GM19395 (cell line): Measurements from ENCODE around the gene TUT1.
"Not testable (repeated sequence)": the region's sequence is repeated elsewhere in the genome, so short reads cannot be mapped to it uniquely, and the experiment has no call there.

Experiments
- ATAC-seq: cut with Tn5 transposase; IDR thresholded peaks from one replicate; pipeline ENCODE4 v1.9.1; 2021; ENCODE audit warnings: mild to moderate bottlenecking, moderate library complexity; ENCODE audit not compliant: unreplicated experiment

The TUT1 gene

GRCh38 chr11:62559204-62559603 is 32.1 kb downstream of the TUT1 start:
- no peak for ATAC-seq

DNA sequence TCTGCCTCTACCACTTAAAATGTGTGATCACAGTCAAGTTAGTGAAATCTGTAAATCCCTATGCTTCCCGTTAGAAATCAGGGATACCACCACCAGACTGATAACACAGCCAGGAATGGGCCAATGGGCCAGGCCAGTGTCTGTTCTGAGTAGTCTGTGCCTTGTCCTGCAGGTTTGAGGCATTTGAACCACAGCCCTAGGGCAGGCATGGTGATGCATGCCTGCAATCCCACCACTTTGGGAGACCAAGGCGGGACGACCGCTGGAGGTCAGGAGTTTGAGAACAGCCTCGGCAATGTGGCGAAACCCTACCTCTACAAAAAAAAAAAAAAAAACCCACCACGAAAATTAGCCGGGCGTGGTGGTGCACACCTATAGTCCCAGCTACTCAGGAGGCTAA is 32.7 kb downstream of the TUT1 start:
- no peak for ATAC-seq

- ATAC-seq: peak; percentile 33
Measured at GRCh38 chr11:62556875-62557631, 34.3 kb downstream of the TUT1 start.

GRCh38 chr11:62556108-62556874 is 35.0 kb downstream of the TUT1 start:
- ATAC-seq: peak; percentile 46

- peak; percentile 41 for ATAC-seq
Measured at GRCh38 chr11:62555464-62556107, 35.7 kb downstream of the TUT1 start.

DNA sequence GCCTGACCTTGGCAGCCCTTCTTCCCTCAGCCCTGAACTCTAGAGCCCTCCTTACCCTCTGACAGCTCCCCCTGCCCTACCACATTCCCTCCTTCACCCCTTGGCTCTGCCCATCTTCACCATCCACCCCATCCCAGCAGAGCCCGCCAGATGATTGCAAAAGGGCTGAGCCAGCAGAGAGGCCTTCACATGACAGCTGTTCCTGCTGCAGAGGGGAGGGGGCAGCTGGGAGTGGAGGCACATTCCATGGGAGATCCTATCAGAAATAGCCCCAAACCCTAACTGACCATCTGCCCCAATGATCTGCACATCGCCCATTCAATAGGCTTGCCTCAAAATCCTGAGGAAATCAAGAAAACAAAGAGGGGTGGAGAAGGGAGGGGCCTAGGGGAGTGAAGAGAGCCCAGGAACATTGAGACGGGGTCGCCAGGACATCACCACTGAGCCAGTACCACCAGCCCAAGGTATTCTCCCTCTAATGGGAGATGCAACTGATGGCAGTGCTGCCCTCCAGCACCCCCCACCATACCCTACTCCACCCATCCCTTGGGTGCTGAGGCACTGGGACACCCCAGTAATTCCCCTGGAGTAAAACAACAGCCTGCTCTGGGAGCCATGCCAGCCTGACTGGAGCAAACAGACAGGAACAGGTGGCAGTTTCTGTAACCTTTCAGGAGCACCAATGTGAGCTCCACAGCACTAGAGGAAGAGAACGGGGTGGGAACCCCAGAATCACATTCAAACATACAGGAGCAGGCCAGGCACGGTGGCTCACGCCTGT is 36.7 kb downstream of the TUT1 start:
- no peak for ATAC-seq

GRCh38 chr11:62553839-62554361 is 37.4 kb downstream of the TUT1 start:
- ATAC-seq: no peak

DNA sequence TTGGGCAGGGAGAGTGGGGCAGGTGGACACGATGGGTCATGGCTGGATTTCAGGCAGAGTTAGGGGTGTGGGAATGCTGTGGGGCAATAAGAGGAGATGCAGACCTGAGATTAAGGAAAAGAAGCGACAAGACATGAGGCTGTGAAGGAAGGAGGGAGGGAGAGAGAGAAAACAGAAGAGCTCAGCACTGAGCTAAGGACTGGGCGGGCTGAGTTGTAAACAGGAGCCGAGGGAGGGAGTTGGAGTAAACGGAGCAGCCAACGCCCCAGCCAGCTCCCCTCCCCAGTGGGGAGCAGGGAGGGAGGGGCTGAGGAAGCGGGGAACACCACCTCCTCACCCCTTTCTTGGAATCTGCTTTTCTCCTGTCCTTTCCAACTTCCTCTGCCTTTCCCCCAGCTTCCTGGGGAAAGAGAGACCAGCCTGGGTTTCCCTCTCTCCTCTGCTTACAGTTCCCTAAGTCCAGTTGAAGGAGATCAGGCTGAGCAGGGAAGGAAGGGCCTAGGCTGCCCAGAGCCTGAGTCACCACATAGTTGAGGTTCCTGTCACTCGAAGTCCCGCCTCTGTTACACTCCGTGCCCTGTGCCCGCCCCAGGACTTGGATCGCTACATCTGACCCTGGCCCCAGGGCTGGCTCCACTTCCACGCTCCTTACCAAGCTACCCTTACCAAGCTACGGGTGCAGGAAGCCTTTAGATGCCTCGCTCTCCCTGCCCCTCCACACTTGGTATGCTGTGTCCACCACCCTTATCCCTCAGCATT is 38.1 kb downstream of the TUT1 start:
- ATAC-seq: no peak

- no peak for ATAC-seq
Measured at GRCh38 chr11:62552485-62553079, 38.7 kb downstream of the TUT1 start.

GRCh38 chr11:62550478-62550877 is 40.8 kb downstream of the TUT1 start:
- not testable (repeated sequence) for ATAC-seq

GRCh38 chr11:62548545-62549335 is 42.6 kb downstream of the TUT1 start:
- ATAC-seq: no peak

DNA sequence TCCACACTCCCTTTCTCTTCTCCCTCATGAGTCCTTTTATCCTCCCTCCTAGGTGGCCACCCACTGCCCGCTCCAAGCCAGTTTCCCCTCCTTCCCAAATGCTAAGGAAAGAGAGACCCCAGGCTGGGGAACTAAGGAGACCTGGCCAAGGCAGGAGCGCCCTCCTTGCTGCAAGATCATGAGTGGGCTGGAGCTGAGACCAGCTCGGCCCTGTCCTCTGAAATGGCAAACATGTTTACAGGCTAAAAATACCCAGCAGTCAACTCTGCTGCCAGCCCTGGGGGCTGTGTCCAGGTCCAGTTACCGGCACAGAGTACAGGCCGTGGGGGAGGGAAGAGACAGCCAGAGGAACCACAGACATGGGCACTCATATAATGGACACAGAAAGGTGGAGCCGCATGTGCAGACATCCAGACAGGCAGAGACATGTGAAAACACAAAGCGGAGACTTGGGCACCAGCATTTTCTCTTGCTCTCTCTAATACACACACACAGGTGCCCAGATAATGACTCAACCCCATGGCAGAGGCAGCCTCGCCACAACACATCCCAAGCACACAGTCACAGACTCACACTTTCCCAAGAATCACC is 43.5 kb downstream of the TUT1 start:
- no peak for ATAC-seq

- no peak for ATAC-seq
Measured at GRCh38 chr11:62546929-62547625, 44.2 kb downstream of the TUT1 start.

DNA sequence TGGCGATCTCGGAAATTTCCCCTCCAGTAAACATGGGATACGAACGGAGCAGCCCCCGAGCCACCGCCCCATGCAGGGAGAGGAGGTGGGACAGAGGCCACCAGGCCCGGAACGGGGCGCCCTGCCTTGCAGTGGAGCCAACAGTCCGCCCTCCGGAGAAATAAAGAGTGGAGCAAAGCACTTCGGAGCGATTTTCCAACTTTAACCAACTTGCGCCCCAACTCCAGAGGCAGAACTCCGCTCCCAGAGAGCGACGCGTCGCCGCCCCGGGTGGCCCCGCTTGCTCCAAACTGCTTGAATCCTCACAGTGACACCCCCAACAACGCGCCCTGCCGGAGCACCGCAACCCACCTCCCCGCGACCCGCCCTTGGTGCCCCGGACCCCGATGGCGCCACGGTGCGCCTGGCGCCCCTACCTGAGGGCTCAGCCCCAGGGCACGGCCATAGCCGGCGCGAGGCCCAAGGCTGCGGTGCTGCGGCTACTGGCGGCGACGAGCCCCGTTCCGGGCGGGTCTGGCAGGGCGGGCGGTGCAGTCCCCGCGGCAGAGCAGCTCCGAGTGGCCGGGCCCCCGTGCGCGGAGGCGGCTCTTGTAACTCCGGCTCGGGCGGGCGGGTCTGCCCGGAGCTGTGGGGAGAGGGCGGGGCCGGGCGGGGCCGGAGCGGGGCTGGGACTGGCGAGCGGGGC is 44.9 kb downstream of the TUT1 start, which contains the start of gene AHNAK:
Gene AHNAK (minus strand): TSS at position 563 of the 685 bp plus-strand sequence. CDS start 10,708 bp downstream, outside the sequence.
- no peak for ATAC-seq

DNA sequence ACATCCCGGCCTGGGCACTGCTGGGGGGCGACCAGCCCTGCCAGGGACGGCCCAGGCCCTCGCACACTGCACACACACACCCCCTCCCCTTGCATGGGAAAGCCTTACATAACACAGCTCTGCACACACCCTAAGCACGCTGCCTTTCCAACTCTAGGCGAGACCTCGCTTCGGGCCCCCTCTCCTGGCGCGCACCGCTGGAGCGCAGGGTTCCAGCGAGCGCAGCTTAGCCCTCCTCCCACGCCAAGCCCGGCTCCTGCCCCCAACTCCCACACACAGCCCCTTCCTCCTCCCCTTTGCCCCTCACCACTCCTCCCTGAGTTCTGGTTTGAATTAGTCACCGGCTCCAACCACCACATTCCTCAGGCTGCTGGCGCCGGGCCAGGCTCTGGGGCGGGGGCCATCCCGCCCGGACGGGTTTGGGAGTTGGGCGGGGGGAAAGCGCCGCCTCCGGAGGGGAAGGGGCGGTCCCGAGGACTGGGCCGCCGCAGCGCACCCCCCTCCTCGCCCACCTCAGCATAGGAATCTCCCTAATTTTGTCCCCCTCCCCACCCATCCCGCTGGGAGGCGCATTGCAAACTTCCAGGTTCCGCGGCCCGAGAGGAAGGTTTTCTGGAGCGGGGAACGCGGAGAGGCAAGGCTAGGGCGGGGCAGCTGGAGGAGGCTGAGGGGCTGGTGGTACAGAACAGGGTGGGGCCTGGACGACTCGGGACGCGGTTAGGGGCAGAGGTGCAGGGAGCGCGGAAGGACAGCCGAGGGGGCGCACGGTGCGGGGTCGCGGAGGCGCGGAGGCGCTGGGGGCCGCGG is 45.7 kb downstream of the TUT1 start:
- ATAC-seq: no peak
